ENCODE measurements around the gene LHFPL4. TPM values are rescaled to one million over a fixed set of nuclear protein-coding genes. Genes with fewer than 3 reads are reported as not detected.

Gene LHFPL4
- total and polyA plus RNA-seq, 2 of the 8 experiments (the other 6 are each of a cell fraction or from before 2014, with no cell fraction given): 5.0 to 16.9 TPM

- no peak for TF ChIP-seq CHD7 (IDR thresholded peaks at IDR 0.05; ENCODE audit: insufficient replicate concordance, low read length)
- no peak for TF ChIP-seq NRF1 (IDR thresholded peaks at IDR 0.05; ENCODE audit: low read depth, low read length)
- no peak for TF ChIP-seq HDAC6 (IDR thresholded peaks at IDR 0.05; ENCODE audit: low read depth, low read length)
- no peak for TF ChIP-seq KDM1A (IDR thresholded peaks at IDR 0.05; ENCODE audit: borderline replicate concordance, low read length)
- no peak for TF ChIP-seq MAX (IDR thresholded peaks at IDR 0.05)
- TF ChIP-seq YY1 (IDR thresholded peaks at IDR 0.05; ENCODE audit: low read depth, low read length): no peak
- no peak for TF ChIP-seq BACH1 (IDR thresholded peaks at IDR 0.05; ENCODE audit: low read length)
- TF ChIP-seq ASH2L (IDR thresholded peaks at IDR 0.05; ENCODE audit: low read length): no peak
- no peak for TF ChIP-seq TBP (IDR thresholded peaks at IDR 0.05; ENCODE audit: low read depth, low read length)
- no peak for TF ChIP-seq USF2 (IDR thresholded peaks at IDR 0.05; ENCODE audit: low read length)
- TF ChIP-seq MAFK (IDR thresholded peaks at IDR 0.05; ENCODE audit: low read depth, low read length): no peak
Measured at GRCh38 chr3:9468460-9468859, 85.2 kb downstream of the LHFPL4 start (continued).

All from H1 (cell line).